DMS114 treated with DMSO at 0.1 percent for 48 hours (cell line): ENCODE measurements around the gene TBX6.

Source experiments
- DNase-seq: peaks from one replicate; lab custom pipeline; 2025; ENCODE audit not compliant: unreplicated experiment; lab: John Stamatoyannopoulos, UW

The TBX6 gene

GRCh38 chr16:30087181-30087898, 4.4 kb downstream of the TBX6 start:
- DNase-seq = no peak

- no peak for DNase-seq
Observed at GRCh38 chr16:30086291-30087140, 5.2 kb downstream of the TBX6 start.

GRCh38 chr16:30085820-30086219, 5.9 kb downstream of the TBX6 start:
- DNase-seq = no peak

GRCh38 chr16:30085247-30085646, 6.5 kb downstream of the TBX6 start:
- DNase-seq = no peak

GRCh38 chr16:30084816-30085159, 6.9 kb downstream of the TBX6 start:
- DNase-seq = no peak

- DNase-seq = no peak
Observed at GRCh38 chr16:30084096-30084815, 7.5 kb downstream of the TBX6 start.

GRCh38 chr16:30083216-30084055, 8.3 kb downstream of the TBX6 start:
- no peak for DNase-seq

GRCh38 chr16:30082545-30083090, 9.1 kb downstream of the TBX6 start:
- no peak for DNase-seq

- no peak for DNase-seq
Observed at GRCh38 chr16:30079480-30079879, 12.2 kb downstream of the TBX6 start.

- DNase-seq = no peak
Observed at GRCh38 chr16:30078744-30079143, 13.0 kb downstream of the TBX6 start.

- DNase-seq = no peak
Observed at GRCh38 chr16:30077656-30078055, 14.1 kb downstream of the TBX6 start.

GRCh38 chr16:30076276-30076791, 15.4 kb downstream of the TBX6 start:
- no peak for DNase-seq

- peak; percentile 87 for DNase-seq
Observed at GRCh38 chr16:30075503-30076275, 16.0 kb downstream of the TBX6 start, which contains the start of gene PPP4C. Gene PPP4C (plus strand): TSS chr16:30075994. CDS start chr16:30076378, 384 bp downstream.

- no peak for DNase-seq
Observed at GRCh38 chr16:30070490-30070889, 21.2 kb downstream of the TBX6 start.

- DNase-seq = no peak
Observed at GRCh38 chr16:30069611-30070462, 21.9 kb downstream of the TBX6 start.

- no peak for DNase-seq
Observed at GRCh38 chr16:30068750-30069610, 22.7 kb downstream of the TBX6 start.

GRCh38 chr16:30068333-30068732, 23.4 kb downstream of the TBX6 start:
- no peak for DNase-seq

- DNase-seq = no peak
Observed at GRCh38 chr16:30067584-30067916, 24.2 kb downstream of the TBX6 start.
